Measurements from ENCODE around the gene KLF2.
A peak's percentile ranks its signal among the peaks of the same experiment; 100 is the strongest.
"Not testable (repeated sequence)": the region's sequence is repeated elsewhere in the genome, so short reads cannot be mapped to it uniquely, and the experiment has no call there.

KLF2 gene

GRCh38 chr19:16305060-16305459 lies 19.6 kb upstream of the KLF2 start:
- DNase-seq; in situ Hi-C loops (cut with MboI; ENCODE audit: low pct_unique_long_range_greater_than_20kb, low sequenced_read_pairs): not testable (repeated sequence)

- no peak for DNase-seq
- in situ Hi-C loops (cut with MboI; ENCODE audit: low pct_unique_long_range_greater_than_20kb, low sequenced_read_pairs): no loop called here
Observed at GRCh38 chr19:16306728-16307402, 17.8 kb upstream of the KLF2 start.

- DNase-seq: no peak
- in situ Hi-C loops (cut with MboI; ENCODE audit: low pct_unique_long_range_greater_than_20kb, low sequenced_read_pairs): no loop called here
Observed at GRCh38 chr19:16308081-16308480, 16.5 kb upstream of the KLF2 start.

GRCh38 chr19:16309643-16310042 lies 15.0 kb upstream of the KLF2 start:
- in situ Hi-C loops (cut with MboI; ENCODE audit: low pct_unique_long_range_greater_than_20kb, low sequenced_read_pairs): no loop called here
- DNase-seq: no peak

- no peak for DNase-seq
- in situ Hi-C loops (cut with MboI; ENCODE audit: low pct_unique_long_range_greater_than_20kb, low sequenced_read_pairs): no loop called here
Observed at GRCh38 chr19:16315825-16316505, 8.7 kb upstream of the KLF2 start.

- in situ Hi-C loops (cut with MboI; ENCODE audit: low pct_unique_long_range_greater_than_20kb, low sequenced_read_pairs): no loop called here
- DNase-seq: no peak
Observed at GRCh38 chr19:16316506-16316882, 8.1 kb upstream of the KLF2 start.

GRCh38 chr19:16319481-16319880 lies 5.1 kb upstream of the KLF2 start:
- in situ Hi-C loops (cut with MboI; ENCODE audit: low pct_unique_long_range_greater_than_20kb, low sequenced_read_pairs): no loop called here

GRCh38 chr19:16320987-16321386 lies 3.6 kb upstream of the KLF2 start:
- no peak for DNase-seq
- in situ Hi-C loops (cut with MboI; ENCODE audit: low pct_unique_long_range_greater_than_20kb, low sequenced_read_pairs): no loop called here

More at GRCh38 chr19:16319481-16319880, 5.1 kb upstream of the KLF2 start:
- no peak for DNase-seq

GRCh38 chr19:16325161-16325527 lies 518 bp downstream of the KLF2 start:
- DNase-seq: no peak
- in situ Hi-C loops (cut with MboI; ENCODE audit: low pct_unique_long_range_greater_than_20kb, low sequenced_read_pairs): no loop called here

GRCh38 chr19:16325641-16326400 lies 1.2 kb downstream of the KLF2 start:
- DNase-seq: no peak
- in situ Hi-C loops (cut with MboI; ENCODE audit: low pct_unique_long_range_greater_than_20kb, low sequenced_read_pairs): no loop called here

GRCh38 chr19:16326401-16327168 lies 2.0 kb downstream of the KLF2 start:
- in situ Hi-C loops (cut with MboI; ENCODE audit: low pct_unique_long_range_greater_than_20kb, low sequenced_read_pairs): no loop called here
- DNase-seq: no peak

GRCh38 chr19:16327169-16327475 lies 2.5 kb downstream of the KLF2 start:
- no peak for DNase-seq
- in situ Hi-C loops (cut with MboI; ENCODE audit: low pct_unique_long_range_greater_than_20kb, low sequenced_read_pairs): no loop called here

GRCh38 chr19:16327501-16327900 lies 2.9 kb downstream of the KLF2 start:
- DNase-seq: no peak
- in situ Hi-C loops (cut with MboI; ENCODE audit: low pct_unique_long_range_greater_than_20kb, low sequenced_read_pairs): no loop called here

- in situ Hi-C loops (cut with MboI; ENCODE audit: low pct_unique_long_range_greater_than_20kb, low sequenced_read_pairs): no loop called here
Observed at GRCh38 chr19:16327911-16328823, 3.5 kb downstream of the KLF2 start.

GRCh38 chr19:16328824-16329482 lies 4.3 kb downstream of the KLF2 start:
- in situ Hi-C loops (cut with MboI; ENCODE audit: low pct_unique_long_range_greater_than_20kb, low sequenced_read_pairs): no loop called here
- no peak for DNase-seq

More at GRCh38 chr19:16327911-16328823, 3.5 kb downstream of the KLF2 start:
- peak; percentile 98 for DNase-seq

- in situ Hi-C loops (cut with MboI; ENCODE audit: low pct_unique_long_range_greater_than_20kb, low sequenced_read_pairs): no loop called here
- no peak for DNase-seq
Observed at GRCh38 chr19:16330368-16330801, 5.8 kb downstream of the KLF2 start.

GRCh38 chr19:16330806-16331690 lies 6.4 kb downstream of the KLF2 start:
- DNase-seq: no peak

More at GRCh38 chr19:16330806-16331690, 6.4 kb downstream of the KLF2 start:
- in situ Hi-C loops (cut with MboI; ENCODE audit: low pct_unique_long_range_greater_than_20kb, low sequenced_read_pairs): no loop called here

Data from KBM-7 (cell line).